ENCODE results near the gene GABRR2.

The GABRR2 gene

GRCh38 chr6:89208551-89208950, 106.5 kb downstream of the GABRR2 start:
- DNase-seq (ENCODE audit: low spot score) = no peak
